CD1c-positive myeloid dendritic cell (primary cell): ENCODE results near the gene PRKCA.
A peak's percentile ranks its signal among the peaks of the same experiment; 100 is the strongest.
"Not testable (repeated sequence)": the region's sequence is repeated elsewhere in the genome, so short reads cannot be mapped to it uniquely, and the experiment has no call there.

ENCODE experiments used
- DNase-seq: peaks from one replicate; pipeline ENCODE4 v3.0.0-alpha.2; 2016; ENCODE audit errors: extremely low spot score

Gene PRKCA

GRCh38 chr17:66326476-66327047, 24.1 kb downstream of the PRKCA start:
- DNase-seq, result no peak

DNA sequence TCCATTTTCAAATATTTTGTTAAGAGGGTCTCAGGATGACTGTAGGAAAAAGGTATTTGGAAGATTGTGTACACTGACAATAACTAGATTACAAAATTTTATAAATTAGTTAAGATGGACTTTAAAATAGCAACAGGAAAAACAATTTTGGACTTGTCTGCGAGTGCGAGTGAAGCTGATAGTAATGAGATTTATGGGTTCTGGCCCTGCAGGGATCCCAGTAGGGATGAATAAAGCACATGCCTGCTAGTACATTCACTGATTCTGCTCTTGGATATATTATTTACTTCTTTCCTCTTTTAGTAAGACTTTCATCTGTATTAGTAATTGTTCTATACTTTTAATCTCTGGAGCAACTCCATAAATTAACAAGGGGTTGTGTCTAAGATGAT, 28.2 kb downstream of the PRKCA start:
- no peak for DNase-seq

DNA sequence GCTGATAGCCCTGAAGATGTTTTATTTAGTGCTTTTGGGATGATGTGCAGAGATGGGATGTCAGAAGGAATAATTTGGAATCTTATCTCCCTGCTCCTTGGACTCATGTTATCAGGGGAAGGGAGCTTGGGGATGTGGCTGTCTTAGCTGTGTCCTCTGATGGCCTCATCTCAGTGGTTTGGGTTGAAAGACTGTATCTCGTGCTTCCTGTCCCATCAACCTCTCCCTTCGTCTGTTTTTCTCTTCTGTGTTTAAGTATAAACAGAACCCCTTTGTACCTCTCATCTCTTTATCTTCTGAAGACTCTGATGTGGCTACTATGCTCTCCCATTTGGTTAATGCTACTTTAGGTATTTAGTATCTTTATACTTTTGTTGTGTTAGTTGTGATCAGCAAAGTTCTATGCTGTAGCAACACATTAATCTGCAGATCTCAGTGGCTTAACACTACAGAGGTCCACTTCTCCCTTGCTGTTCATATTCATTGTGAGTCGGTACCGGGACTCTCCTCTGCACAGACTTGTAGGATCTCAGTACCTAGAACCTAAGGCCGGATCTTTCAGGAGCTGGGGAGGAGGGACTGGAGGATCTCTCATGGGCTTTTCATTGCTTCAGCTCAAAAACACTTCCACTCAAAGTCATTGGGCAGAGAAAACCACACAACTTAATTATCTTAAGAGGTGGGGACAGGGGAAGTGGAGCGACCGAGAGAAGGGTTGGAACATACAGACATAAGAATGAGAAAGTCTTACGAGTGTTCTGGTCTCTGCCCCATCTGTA, 28.8 kb downstream of the PRKCA start:
- no peak for DNase-seq

GRCh38 chr17:66335797-66336196, 33.4 kb downstream of the PRKCA start:
- DNase-seq, result no peak

DNA sequence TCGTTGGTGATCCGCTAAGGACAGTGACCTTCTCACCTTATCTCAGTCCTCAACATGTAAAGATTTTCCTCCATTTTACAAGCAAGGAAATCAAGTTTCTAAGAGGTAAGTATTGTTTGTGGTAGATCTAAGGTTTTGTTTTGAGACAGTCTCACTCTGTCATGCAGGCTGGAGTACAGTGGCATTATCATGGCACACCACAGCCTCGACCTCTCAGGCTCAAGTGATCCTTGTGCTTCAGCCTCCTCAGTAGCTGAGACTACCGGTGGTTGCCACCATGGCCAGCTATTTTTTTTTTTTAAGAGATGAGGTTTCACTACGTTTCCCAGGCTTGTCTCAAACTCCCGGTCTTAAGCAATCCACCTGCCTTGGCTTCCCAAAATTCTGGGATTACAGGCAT, 34.9 kb downstream of the PRKCA start:
- no peak for DNase-seq

GRCh38 chr17:66337866-66338485, 35.6 kb downstream of the PRKCA start:
- DNase-seq, result no peak

- DNase-seq, result no peak
Observed at GRCh38 chr17:66338937-66339336, 36.5 kb downstream of the PRKCA start.

DNA sequence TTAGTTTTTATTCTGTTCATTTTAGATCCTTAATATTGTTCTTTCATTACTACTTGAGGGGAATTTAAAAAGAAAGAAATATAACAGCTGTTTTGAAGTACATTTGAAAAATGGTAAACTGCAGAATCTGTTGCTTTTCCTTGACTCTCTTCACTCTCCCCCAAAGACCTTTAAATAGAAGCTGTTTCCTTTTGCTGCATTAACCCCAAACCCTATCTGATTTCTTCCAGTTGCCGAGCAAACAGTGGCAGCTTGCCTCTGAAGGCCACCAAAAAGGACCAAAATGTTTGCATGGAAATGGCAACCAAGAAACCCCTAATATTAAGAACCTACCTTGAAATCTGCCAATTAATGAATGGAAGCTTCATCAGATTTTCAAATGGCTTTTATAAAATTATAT, 37.1 kb downstream of the PRKCA start:
- DNase-seq, result no peak

GRCh38 chr17:66340720-66341119, 38.3 kb downstream of the PRKCA start:
- no peak for DNase-seq

DNA sequence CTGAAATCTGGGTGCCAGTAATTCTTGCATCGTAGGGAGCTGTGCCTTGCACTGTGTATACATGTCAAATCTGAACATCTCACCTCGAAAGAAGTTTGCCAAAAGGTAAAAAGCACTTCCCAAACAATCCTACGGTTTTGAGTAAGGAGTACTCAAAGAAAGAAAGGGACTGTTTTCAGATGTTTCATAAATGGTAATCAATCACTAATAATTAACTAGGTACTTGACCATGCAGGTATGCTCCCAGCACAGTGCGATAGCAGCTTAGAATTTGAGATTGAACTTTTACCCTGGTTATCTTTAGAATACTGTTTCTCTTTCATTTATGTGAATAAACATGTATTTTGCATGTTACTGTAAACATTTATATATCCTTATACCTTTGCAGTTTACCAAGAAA, 39.0 kb downstream of the PRKCA start:
- no peak for DNase-seq

GRCh38 chr17:66342263-66342662, 39.9 kb downstream of the PRKCA start:
- not testable (repeated sequence) for DNase-seq

- DNase-seq, result no peak
Observed at GRCh38 chr17:66343531-66344078, 41.2 kb downstream of the PRKCA start.

DNA sequence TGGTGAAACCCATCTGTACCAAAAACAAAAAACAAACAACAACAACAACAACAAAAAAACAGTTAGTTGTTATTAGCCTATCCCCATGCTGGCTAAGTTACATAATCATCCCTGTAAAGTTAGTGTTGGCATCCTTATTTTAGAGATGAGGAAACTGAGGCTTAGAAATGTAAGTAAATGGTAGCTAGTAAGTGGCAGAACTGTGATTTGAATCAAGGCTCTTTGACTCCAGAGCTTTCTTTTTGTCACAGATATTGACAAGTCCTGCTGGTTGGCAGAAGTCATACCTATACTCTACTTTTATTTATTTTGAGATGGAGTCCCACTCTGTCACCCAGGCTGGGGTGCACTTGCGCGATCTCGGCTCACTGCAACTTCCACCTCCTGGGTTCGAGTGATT, 42.1 kb downstream of the PRKCA start:
- DNase-seq, result no peak

GRCh38 chr17:66345264-66345663, 42.9 kb downstream of the PRKCA start:
- DNase-seq, result no peak

- not testable (repeated sequence) for DNase-seq
Observed at GRCh38 chr17:66345949-66346638, 43.7 kb downstream of the PRKCA start.

DNA sequence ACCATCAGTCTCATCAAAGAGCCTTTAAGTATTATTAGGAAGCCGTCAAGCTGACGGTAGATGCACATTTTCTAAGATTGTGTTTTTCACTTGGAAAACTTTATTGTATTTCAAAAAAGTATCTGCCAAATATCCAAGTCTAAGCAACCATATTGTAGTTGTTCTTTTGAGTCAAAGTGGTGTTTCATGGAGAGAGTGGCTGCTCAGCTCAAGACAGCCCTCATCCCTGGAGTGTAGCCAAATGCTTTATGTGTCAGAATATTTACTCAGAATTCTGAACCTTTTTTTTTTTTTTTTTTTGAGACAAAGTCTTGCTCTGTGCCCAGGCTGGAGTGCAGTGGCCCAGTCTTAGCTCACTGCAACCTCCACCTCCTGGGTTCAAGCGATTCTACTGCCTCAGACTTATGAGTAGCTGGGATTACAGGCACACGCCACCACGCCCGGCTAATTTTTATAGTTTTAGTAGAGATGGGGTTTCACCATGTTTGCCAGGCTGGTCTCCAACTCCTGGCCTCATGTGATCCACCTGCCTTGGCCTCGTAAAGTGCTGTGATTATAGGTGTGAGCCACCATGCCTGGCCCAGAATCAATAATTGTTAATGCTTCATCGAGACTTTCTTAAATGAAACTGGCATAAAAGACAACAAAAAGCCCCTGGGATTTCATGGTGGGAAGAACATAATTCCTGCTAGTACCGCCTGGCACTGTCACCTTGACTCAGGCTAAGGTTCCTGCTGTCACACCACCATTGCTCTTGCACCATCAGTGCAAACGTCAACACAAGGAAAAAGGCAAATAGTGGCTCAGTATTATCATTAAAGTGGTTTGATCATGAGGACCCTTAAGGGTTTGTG, 45.5 kb downstream of the PRKCA start:
- no peak for DNase-seq

DNA sequence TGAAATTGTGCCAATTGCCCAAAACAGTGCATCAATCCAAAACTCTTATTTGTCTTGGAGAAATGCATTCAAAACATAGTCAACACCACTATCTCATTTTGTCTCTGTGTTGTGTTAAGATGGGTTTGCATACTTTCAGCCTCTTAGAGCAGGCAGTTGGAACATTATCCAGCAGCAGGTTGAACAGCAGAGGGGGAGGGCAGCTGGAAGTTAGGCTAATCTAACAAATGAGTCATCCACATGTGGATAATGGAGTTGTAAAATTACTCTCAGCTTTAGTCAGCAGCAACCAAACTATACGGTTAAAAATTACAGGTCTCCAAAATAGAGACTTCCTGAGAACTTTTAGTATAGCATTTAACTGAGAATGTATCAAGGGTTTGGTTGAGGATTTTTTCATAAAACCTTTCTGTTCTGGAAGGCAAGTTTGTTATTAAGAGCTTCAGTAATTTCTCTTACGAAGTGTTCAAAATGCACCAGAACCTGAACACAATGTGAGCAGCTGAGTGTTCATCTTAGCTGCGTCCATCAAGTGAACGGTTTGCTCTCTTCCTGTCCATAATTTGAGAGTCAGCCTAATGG, 46.3 kb downstream of the PRKCA start:
- DNase-seq, result peak; percentile 17

DNA sequence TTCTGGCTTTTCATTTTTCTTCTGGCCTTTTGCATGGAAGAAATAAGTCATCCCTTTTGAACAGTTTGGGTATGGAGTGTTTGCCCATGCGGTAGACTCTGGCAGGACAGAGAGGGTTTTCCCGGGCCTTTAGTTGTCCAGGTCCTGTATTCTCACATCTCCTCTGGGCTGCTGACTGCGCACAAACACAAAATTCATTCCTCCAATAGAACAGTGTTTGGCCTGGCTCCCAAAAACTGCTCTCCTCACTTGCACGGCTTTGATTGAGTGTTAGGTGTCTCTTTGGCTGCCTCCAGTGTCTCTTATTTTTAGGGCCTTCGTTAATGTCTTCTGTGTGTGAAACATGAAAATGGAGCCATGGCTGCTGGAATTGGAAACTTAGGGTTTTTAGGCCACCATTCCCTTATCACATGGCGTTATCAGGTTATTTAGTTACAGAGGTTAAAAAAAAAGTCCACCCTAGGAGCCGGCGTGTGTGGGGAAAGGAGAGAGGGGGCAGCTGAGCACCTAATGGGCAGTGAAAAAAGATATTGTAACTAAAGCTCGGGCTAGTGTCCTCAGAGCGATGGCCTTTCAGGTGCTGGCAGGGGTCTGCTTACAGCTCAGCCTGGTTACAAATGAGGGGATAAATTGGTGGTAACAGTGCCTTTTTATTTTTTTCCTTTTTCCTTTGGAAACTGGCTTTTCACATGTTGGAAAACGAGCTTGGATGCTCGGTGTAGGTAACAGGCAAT, 47.3 kb downstream of the PRKCA start:
- DNase-seq, result no peak

DNA sequence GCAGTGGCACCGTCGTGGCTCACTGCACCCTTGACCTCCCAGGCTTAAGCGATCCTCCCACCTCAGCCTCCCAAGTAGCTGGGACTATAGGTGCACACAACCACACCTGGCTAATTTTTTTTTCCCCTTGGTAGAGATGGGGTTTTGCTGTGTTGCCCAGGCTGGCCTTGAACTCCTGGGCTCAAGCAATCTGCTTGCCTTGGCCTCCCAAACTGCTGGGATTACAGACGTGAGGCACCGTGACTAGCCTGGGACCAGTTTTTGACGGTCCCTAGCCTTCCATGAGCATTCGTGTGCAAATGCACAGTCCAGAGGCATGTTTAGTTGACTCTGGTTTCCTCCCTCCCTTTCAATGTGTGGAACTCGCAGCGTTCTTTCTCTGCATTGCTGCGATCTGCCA, 48.2 kb downstream of the PRKCA start:
- not testable (repeated sequence) for DNase-seq

DNA sequence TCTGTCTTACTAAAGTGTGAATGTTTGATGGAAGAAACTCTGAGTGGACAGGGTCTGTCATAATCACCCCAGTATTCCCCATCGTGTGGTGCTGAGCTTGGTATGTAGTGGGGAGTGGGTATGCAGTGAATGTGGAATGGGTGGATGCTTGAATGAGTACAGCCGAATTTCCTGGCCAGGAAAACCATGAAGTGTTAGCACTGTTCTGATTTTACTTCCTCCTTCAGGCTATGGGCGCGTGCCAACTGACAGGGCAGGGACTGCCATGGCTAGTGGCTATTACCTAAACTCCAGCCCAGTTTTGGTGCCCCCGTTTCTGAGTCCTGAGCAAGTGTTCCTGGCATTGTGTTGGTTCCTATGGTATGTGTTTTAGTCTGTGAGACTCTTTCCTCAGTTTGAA, 48.6 kb downstream of the PRKCA start:
- peak; percentile 22 for DNase-seq
